Measurements from ENCODE around the gene EFCAB6.

Gene EFCAB6

DNA sequence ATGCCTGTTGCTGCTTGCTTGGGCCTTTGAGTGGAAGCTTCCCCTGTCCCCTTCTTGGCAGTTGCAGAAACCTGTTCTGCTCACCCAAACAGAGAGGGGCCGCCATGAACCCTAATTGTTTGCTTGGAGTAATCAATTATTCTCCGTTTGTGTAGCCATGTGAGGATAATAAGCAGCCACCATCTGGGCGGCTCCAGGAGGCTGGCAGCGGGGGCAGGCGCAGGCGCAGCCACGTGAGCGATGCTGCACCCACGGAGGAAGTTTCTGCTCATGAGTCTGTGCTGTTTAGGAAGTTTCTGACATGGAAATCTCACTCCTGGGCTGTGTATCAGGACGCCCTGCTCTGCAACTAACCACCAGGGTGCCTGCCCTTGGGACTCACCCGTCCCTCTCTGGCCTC lies 310.2 kb downstream of the EFCAB6 start:
- H3K36me3 ChIP-seq (ENCODE audit: control insufficient read depth in 1 of 2, insufficient read depth in 2 of 2, low read length in 2 of 2) = no peaks in the 10 kb centered on the region
- H3K27ac ChIP-seq (ENCODE audit: low read depth, low read length) = no peak overlapping the region

DNA sequence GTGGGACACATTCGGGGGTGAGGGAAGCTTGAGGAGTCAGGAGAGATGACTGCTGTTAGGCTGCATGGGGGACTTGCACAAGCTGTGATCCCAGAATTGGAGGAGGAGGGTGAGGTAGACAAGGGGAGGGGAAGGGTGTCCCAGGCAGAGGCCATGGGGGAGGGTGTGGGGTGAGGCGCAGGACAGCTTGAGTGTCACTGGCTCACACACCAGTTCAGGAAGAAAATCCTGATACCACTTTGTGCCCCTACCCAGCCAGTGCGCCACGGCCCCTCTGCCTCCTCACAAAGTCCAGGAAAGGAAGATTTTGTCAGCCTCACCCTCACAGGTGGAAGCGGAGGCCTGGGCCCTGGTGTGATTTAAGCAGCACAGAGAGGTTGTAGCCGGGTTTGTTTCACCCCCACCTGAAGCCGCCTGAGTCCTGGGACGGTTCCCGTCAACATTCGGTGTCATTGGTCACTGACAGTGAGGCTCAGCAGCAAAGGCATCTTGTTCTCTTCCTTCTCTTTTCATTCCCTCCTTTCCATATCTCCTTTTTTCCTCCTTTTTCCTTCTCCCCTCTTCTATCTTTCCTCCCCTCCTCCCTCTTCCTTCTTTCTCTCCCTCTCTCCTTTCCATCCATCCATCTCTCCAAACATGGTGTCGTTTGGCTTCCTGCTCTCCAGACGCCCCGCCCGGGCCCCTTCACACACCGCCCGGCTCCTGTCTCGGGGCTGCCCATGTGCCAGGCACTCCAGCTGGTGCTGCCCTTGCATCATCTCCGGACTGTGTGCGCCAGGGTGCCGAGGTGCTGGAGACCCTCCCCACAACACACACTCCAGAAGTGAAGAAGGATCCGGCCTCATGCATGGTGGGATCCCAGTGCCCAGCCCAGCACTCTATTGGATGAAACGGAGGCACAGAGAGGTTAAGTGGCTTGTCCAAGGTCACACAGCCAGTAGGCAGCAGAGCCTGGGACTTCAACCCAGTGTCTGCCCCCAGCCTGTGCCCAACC lies 311.0 kb downstream of the EFCAB6 start:
- no peaks in the 10 kb centered on the region for H3K27me3 ChIP-seq (ENCODE audit: control insufficient read depth in 1 of 2, insufficient read depth in 2 of 2, low read length in 2 of 2)
- no peak overlapping the region for H3K9ac ChIP-seq (ENCODE audit: low read depth in 1 of 2, low read length in 2 of 2)
- H3K36me3 ChIP-seq (ENCODE audit: control insufficient read depth in 1 of 2, insufficient read depth in 2 of 2, low read length in 2 of 2) = no peaks in the 10 kb centered on the region
- H3K27ac ChIP-seq (ENCODE audit: low read depth, low read length) = no peak overlapping the region
- no peaks in the 10 kb centered on the region for H3K9me3 ChIP-seq (ENCODE audit: control insufficient read depth in 1 of 2, low read length in 2 of 2)
- H3K4me3 ChIP-seq (ENCODE audit: low read depth in 1 of 2, low read length in 2 of 2) = no peak overlapping the region
- no peaks in the 10 kb centered on the region for H3K4me1 ChIP-seq (ENCODE audit: control insufficient read depth in 1 of 2, insufficient read depth in 2 of 2, low read length in 2 of 2)

More for the DNA sequence above, 310.2 kb downstream of the EFCAB6 start:
- H3K4me3 ChIP-seq (ENCODE audit: low read depth in 1 of 2, low read length in 2 of 2) = no peak overlapping the region
- no peaks in the 10 kb centered on the region for H3K27me3 ChIP-seq (ENCODE audit: control insufficient read depth in 1 of 2, insufficient read depth in 2 of 2, low read length in 2 of 2)
- H3K9me3 ChIP-seq (ENCODE audit: control insufficient read depth in 1 of 2, low read length in 2 of 2) = no peaks in the 10 kb centered on the region
- no peak overlapping the region for H3K9ac ChIP-seq (ENCODE audit: low read depth in 1 of 2, low read length in 2 of 2)
- no peaks in the 10 kb centered on the region for H3K4me1 ChIP-seq (ENCODE audit: control insufficient read depth in 1 of 2, insufficient read depth in 2 of 2, low read length in 2 of 2)

DNA sequence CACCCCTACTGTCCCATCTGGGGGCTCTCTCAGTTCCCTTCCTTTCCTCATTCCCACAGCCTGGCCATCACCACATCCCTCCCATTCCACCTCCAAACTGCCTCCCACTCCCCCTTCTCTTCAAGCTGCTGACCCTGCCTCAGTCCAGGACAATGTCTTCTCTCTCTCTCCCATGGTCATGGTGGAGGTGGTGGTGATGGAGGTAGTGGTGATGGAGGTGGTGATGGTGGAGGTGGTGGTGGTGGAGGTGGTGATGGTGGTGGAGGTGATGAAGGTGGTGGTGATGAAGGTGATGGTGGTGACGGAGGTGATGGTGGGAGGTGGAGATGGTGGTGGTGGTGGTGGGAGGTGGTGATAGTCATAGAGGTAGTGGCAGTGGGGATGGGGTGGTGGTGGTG lies 313.2 kb downstream of the EFCAB6 start:
- no peaks in the 10 kb centered on the region for H3K9me3 ChIP-seq (ENCODE audit: control insufficient read depth in 1 of 2, low read length in 2 of 2)
- H3K27me3 ChIP-seq (ENCODE audit: control insufficient read depth in 1 of 2, insufficient read depth in 2 of 2, low read length in 2 of 2) = no peaks in the 10 kb centered on the region
- no peak overlapping the region for H3K27ac ChIP-seq (ENCODE audit: low read depth, low read length)
- H3K36me3 ChIP-seq (ENCODE audit: control insufficient read depth in 1 of 2, insufficient read depth in 2 of 2, low read length in 2 of 2) = no peaks in the 10 kb centered on the region
- no peak overlapping the region for H3K4me3 ChIP-seq (ENCODE audit: low read depth in 1 of 2, low read length in 2 of 2)
- H3K4me1 ChIP-seq (ENCODE audit: control insufficient read depth in 1 of 2, insufficient read depth in 2 of 2, low read length in 2 of 2) = no peaks in the 10 kb centered on the region
- no peak overlapping the region for H3K9ac ChIP-seq (ENCODE audit: low read depth in 1 of 2, low read length in 2 of 2)

DNA sequence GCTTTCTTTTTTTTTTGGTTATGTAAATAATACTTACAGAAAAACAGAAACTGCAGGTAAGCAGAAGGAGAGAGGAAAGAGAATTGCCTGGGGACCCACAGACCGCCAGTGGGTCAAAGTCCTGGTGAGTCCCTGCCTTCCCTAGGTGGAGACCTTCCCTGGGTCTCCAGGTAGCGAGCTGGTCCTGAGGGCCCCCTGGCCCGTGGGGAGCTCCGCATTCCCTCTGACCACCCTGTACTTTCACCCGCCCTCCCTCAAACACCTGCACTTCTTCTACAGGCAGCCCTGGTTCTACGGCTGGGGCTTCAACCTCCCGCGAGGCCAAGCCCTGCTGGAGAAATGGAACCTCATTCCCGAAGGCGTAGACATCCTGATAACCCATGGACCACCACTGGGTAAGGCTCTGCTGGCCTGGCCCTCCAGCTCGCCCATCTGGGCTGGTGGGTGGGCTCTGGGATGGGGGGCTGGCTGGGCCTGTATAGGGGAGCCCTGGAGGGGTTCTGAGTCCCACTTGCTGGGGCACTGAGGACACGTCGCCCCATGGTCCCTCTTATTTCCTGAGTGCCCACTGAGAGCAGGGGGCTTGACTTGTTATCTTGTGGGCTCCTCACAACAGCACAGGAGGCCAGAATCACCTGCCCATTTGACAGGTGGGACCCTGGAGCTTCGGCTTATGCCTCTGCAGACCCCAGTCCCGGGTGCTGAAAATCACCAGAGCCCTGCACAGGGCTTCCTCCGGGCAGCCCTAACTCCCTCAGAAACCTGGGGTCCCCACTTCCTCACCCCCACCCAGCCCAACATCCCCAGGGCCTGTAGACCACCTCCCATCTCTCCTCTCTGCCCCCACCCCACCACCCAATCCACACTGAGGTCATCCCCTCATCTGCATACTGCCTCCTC lies 313.9 kb downstream of the EFCAB6 start:
- H3K4me1 ChIP-seq (ENCODE audit: control insufficient read depth in 1 of 2, insufficient read depth in 2 of 2, low read length in 2 of 2) = no peaks in the 10 kb centered on the region
- H3K27me3 ChIP-seq (ENCODE audit: control insufficient read depth in 1 of 2, insufficient read depth in 2 of 2, low read length in 2 of 2) = no peaks in the 10 kb centered on the region
- no peak overlapping the region for H3K9ac ChIP-seq (ENCODE audit: low read depth in 1 of 2, low read length in 2 of 2)
- no peak overlapping the region for H3K27ac ChIP-seq (ENCODE audit: low read depth, low read length)
- no peaks in the 10 kb centered on the region for H3K36me3 ChIP-seq (ENCODE audit: control insufficient read depth in 1 of 2, insufficient read depth in 2 of 2, low read length in 2 of 2)
- H3K9me3 ChIP-seq (ENCODE audit: control insufficient read depth in 1 of 2, low read length in 2 of 2) = no peaks in the 10 kb centered on the region
- H3K4me3 ChIP-seq (ENCODE audit: low read depth in 1 of 2, low read length in 2 of 2) = no peak overlapping the region

DNA sequence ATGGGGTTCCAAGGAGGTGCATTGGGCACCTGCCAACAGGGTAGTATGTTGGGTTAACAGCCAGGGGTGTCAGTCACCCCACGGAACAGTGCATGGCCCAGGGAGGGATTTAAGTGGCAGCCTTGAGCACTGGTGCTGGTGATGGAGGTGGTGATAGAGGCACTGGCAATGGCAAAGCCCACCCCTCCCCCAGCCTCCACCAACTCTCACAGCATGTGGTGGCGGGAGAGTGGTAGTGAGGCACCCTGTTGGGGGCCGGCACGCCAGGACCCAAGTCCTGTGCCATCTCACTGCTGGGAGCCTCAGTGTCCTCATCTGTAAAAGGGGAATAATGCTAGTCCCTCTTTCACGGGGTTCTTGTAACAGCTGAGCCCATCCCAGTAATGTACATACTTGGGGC lies 318.8 kb downstream of the EFCAB6 start:
- H3K27me3 ChIP-seq (ENCODE audit: control insufficient read depth in 1 of 2, insufficient read depth in 2 of 2, low read length in 2 of 2) = no peaks in the 10 kb centered on the region
- no peak overlapping the region for H3K9ac ChIP-seq (ENCODE audit: low read depth in 1 of 2, low read length in 2 of 2)
- no peak overlapping the region for H3K4me3 ChIP-seq (ENCODE audit: low read depth in 1 of 2, low read length in 2 of 2)
- H3K9me3 ChIP-seq (ENCODE audit: control insufficient read depth in 1 of 2, low read length in 2 of 2) = no peaks in the 10 kb centered on the region
- H3K4me1 ChIP-seq (ENCODE audit: control insufficient read depth in 1 of 2, insufficient read depth in 2 of 2, low read length in 2 of 2) = no peaks in the 10 kb centered on the region
- H3K36me3 ChIP-seq (ENCODE audit: control insufficient read depth in 1 of 2, insufficient read depth in 2 of 2, low read length in 2 of 2) = no peaks in the 10 kb centered on the region
- no peak overlapping the region for H3K27ac ChIP-seq (ENCODE audit: low read depth, low read length)

DNA sequence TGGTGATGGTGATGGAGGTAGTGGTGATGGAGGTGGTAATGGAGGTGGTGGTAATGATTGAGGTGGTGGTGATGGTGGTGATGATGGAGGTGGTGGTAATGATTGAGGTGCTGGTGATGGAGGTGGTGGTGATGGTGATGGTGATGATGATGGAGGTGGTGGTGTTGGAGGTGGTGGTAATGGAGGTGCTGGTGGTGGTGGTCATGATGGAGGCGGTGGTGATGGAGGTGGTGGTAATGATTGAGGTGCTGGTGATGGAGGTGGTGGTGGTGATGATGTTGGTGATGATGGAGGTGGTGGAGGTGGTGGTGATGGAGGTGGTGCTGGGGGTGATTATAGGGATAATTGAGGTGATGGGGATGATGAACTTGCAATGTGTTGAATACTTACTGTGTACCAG lies 320.4 kb downstream of the EFCAB6 start:
- Histone ChIP-seq H3K27ac (ENCODE audit: low read depth, low read length) (no peak overlapping the region), H3K9ac (ENCODE audit: low read depth in 1 of 2, low read length in 2 of 2) (no peak overlapping the region), H3K36me3 (ENCODE audit: control insufficient read depth in 1 of 2, insufficient read depth in 2 of 2, low read length in 2 of 2) (no peaks in the 10 kb centered on the region), H3K9me3 (ENCODE audit: control insufficient read depth in 1 of 2, low read length in 2 of 2) (no peaks in the 10 kb centered on the region), H3K4me1 (ENCODE audit: control insufficient read depth in 1 of 2, insufficient read depth in 2 of 2, low read length in 2 of 2) (no peaks in the 10 kb centered on the region), H3K4me3 (ENCODE audit: low read depth in 1 of 2, low read length in 2 of 2) (no peak overlapping the region), H3K27me3 (ENCODE audit: control insufficient read depth in 1 of 2, insufficient read depth in 2 of 2, low read length in 2 of 2) (peaks cover 0 to 10% of the 10 kb centered on the region in 2 donors)

DNA sequence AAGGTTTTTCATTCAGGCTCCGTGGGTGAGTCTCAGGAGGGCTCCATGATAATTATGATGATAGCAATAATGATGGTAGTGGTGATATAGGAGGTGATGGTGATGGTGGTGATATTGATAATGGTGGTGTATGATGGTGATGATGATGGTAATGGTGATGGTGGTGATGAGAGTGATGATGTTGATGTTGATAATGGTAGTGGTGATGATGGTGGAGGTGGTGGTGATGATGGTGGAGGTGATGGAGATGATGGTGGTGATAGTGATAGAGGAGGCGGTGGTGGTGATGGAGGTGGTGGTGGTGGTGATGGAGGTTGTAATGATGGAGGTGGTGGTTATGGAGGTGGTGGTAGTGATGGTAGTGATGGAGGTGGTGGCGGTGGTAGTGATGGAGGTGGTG lies 320.9 kb downstream of the EFCAB6 start:
- Histone ChIP-seq H3K27ac (ENCODE audit: low read depth, low read length) (no peak overlapping the region), H3K27me3 (ENCODE audit: control insufficient read depth in 1 of 2, insufficient read depth in 2 of 2, low read length in 2 of 2) (peaks cover 0 to 10% of the 10 kb centered on the region in 2 donors)

DNA sequence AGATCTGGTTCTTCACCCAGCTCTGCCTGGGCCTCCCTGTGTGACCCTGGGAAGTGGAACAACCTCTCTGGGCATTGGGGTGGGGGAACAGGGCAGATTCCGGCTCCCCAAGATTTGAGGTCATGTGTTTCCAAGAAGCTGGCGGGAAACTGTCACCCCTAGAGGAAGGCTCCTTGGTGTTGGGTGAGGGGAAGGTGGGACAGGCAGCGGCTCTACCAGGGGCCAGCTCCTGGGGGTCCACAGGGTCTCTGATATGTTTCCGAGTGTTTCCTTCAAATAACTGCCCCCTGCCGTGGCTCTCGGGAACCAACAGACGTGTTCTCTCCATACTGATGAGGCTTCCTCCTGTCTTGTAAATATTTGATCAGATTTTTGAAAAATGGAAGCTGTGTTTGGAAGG lies 321.8 kb downstream of the EFCAB6 start:
- no peaks in the 10 kb centered on the region for H3K4me1 ChIP-seq (ENCODE audit: control insufficient read depth in 1 of 2, insufficient read depth in 2 of 2, low read length in 2 of 2)
- peaks cover 0 to 10% of the 10 kb centered on the region in 2 donors for H3K27me3 ChIP-seq (ENCODE audit: control insufficient read depth in 1 of 2, insufficient read depth in 2 of 2, low read length in 2 of 2)
- no peak overlapping the region for H3K9ac ChIP-seq (ENCODE audit: low read depth in 1 of 2, low read length in 2 of 2)
- no peak overlapping the region for H3K27ac ChIP-seq (ENCODE audit: low read depth, low read length)
- no peaks in the 10 kb centered on the region for H3K36me3 ChIP-seq (ENCODE audit: control insufficient read depth in 1 of 2, insufficient read depth in 2 of 2, low read length in 2 of 2)
- no peak overlapping the region for H3K4me3 ChIP-seq (ENCODE audit: low read depth in 1 of 2, low read length in 2 of 2)
- H3K9me3 ChIP-seq (ENCODE audit: control insufficient read depth in 1 of 2, low read length in 2 of 2) = no peaks in the 10 kb centered on the region

More for the DNA sequence above, 320.9 kb downstream of the EFCAB6 start:
- Histone ChIP-seq H3K9ac (ENCODE audit: low read depth in 1 of 2, low read length in 2 of 2) (no peak overlapping the region), H3K36me3 (ENCODE audit: control insufficient read depth in 1 of 2, insufficient read depth in 2 of 2, low read length in 2 of 2) (no peaks in the 10 kb centered on the region), H3K9me3 (ENCODE audit: control insufficient read depth in 1 of 2, low read length in 2 of 2) (no peaks in the 10 kb centered on the region), H3K4me3 (ENCODE audit: low read depth in 1 of 2, low read length in 2 of 2) (no peak overlapping the region), H3K4me1 (ENCODE audit: control insufficient read depth in 1 of 2, insufficient read depth in 2 of 2, low read length in 2 of 2) (no peaks in the 10 kb centered on the region)

DNA sequence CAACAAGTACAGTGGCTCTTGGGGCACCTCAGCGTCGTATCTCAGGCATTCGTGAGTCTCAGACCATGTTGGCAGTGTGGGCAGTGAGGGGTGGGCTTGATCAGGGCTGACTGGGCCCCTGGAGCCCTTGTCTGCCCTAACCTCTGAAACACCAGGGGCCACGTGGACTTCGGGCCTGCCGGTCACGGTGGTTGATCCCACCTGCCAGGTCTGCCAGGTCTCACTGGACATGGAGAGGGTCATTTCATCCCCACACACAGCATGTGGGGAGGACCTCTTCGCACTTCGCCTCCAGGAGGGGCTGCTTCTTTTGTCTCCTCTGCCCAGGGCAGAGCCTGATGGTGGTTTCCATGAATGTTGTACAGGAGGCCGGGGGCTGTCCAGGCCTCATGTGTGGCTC lies 323.2 kb downstream of the EFCAB6 start:
- no peaks in the 10 kb centered on the region for H3K36me3 ChIP-seq (ENCODE audit: control insufficient read depth in 1 of 2, insufficient read depth in 2 of 2, low read length in 2 of 2)
- no peak overlapping the region for H3K4me3 ChIP-seq (ENCODE audit: low read depth in 1 of 2, low read length in 2 of 2)
- H3K9ac ChIP-seq (ENCODE audit: low read depth in 1 of 2, low read length in 2 of 2) = no peak overlapping the region
- H3K27me3 ChIP-seq (ENCODE audit: control insufficient read depth in 1 of 2, insufficient read depth in 2 of 2, low read length in 2 of 2) = peaks cover 0 to 10% of the 10 kb centered on the region in 2 donors
- H3K4me1 ChIP-seq (ENCODE audit: control insufficient read depth in 1 of 2, insufficient read depth in 2 of 2, low read length in 2 of 2) = no peaks in the 10 kb centered on the region
- H3K27ac ChIP-seq (ENCODE audit: low read depth, low read length) = no peak overlapping the region
- no peaks in the 10 kb centered on the region for H3K9me3 ChIP-seq (ENCODE audit: control insufficient read depth in 1 of 2, low read length in 2 of 2)
